NCI-H526 treated with DMSO at 0.1 percent for 48 hours (cell line): Measurements from ENCODE around the gene MEP1B.

Experiments used
- DNase-seq: peaks from one replicate; lab custom pipeline; 2025; lab: John Stamatoyannopoulos, UW

MEP1B gene

DNA sequence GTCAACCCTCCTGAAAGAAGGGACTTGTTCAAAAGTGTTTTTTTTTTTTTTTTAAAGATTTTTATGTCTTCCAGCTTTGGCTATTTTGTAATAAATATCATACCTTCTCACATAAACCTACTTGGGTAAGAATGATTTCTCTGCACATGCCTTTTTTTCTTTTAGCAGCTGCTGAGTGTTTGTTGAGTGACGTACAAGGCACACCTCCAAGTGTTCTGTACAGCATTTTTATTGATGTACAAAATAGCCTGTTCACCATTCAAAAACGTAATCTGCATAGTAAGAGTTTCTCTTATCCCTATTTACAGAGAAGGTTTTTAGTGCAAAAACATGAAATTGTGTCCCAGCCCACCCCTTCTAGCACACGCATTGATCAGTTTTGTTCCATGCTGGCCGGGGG lies 77.6 kb downstream of the MEP1B start:
- no peak for DNase-seq
